Suprapubic skin (tissue), 4 donors: ENCODE data around the gene MDFIC. TPM values are rescaled to one million over a fixed set of nuclear protein-coding genes. Genes with fewer than 3 reads are reported as not detected.

ENCODE experiments used
- DNase-seq, 2 donors: peaks; one replicate each; pipeline ENCODE4 v3.0.0-alpha.2; 2019; ENCODE audit warnings: low spot score in 2 of 2
- H3K27ac ChIP-seq: fragments of 200-600 bp; sonication (generic); one replicate; pipeline ENCODE4 v1.5.1; 2019
- H3K27me3 ChIP-seq: fragments of 200-600 bp; sonication (generic); one replicate; pipeline ENCODE4 v1.5.1; 2019
- H3K36me3 ChIP-seq: fragments of 200-600 bp; sonication (generic); one replicate; pipeline ENCODE4 v1.5.1; 2019
- H3K4me1 ChIP-seq: fragments of 200-600 bp; sonication (generic); one replicate; pipeline ENCODE4 v1.5.1; 2019
- H3K4me3 ChIP-seq: fragments of 200-600 bp; sonication (generic); one replicate; pipeline ENCODE4 v1.5.1; 2019; ENCODE audit warnings: mild to moderate bottlenecking
- H3K9me3 ChIP-seq: fragments of 200-600 bp; sonication (generic); one replicate; pipeline ENCODE4 v1.5.1; 2019
- EP300 ChIP-seq: sonication (generic); formaldehyde crosslinking; IDR thresholded peaks from one replicate; pipeline ENCODE4 v1.6.1; 2017; ENCODE audit warnings: antibody characterized with exemption
- POLR2A ChIP-seq, 2 donors: fragments of 450-650 bp; IDR thresholded peaks; one replicate each; pipeline ENCODE4 v1.6.1; 2017; ENCODE audit warnings: antibody characterized with exemption in 2 of 2, mild to moderate bottlenecking in 2 of 2, moderate library complexity in 2 of 2
- POLR2AphosphoS5 ChIP-seq, 3 donors: sonication (generic); formaldehyde crosslinking; IDR thresholded peaks; one replicate each; pipeline ENCODE4 v1.6.1; 2017; ENCODE audit warnings: antibody characterized with exemption in 3 of 3
- WGBS: methylation state at CpG from one replicate; pipeline ENCODE4 v1.1.5; 2018; 5-methylcytosine and 5-hydroxymethylcytosine counted together
- total RNA-seq, 4 donors: library from RNA; depleted of rRNA; stranded (reverse); fragments of >200 nt; gene quantifications; one replicate each; pipeline ENCODE4 v1.1.0, GENCODE V29; 2016
- TF ChIP-seq, protein P1 (sequence below), 2 donors: fragments of 200-600 bp in 1 of 2; fragments of 450-650 bp in 1 of 2; sonication (generic) in 1 of 2; IDR thresholded peaks; one replicate each; pipeline ENCODE4 v1.5.1; 2016 to 2019; ENCODE audit warnings: antibody characterized with exemption in 2 of 2, mild to moderate bottlenecking in 1 of 2, moderate library complexity in 1 of 2

The MDFIC gene
- total RNA-seq, 4 donors from 2014 or later = 15.7 to 37.8 (median 28.1) TPM

DNA sequence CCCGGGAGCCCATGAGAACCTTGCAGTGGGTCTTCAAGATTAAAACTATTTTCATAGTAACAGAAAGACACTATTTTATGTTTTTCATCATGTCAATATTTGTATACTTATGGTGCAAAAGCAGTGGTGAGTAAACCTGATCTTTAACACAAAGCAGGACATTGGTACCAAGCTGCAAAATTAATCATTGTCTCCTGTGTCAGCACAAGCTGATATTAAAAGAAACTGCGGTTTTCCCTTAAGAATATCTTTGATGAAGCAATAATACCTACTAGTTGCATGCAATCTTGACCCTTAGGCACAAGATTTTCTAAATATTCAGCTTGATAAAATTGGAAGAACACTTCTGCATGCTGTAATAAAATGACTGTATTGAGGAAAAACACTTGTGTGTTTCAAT, 121.7 kb downstream of the MDFIC start:
- H3K27me3 ChIP-seq = no peaks in the 10 kb centered on the region
- TF ChIP-seq, protein P1, sequence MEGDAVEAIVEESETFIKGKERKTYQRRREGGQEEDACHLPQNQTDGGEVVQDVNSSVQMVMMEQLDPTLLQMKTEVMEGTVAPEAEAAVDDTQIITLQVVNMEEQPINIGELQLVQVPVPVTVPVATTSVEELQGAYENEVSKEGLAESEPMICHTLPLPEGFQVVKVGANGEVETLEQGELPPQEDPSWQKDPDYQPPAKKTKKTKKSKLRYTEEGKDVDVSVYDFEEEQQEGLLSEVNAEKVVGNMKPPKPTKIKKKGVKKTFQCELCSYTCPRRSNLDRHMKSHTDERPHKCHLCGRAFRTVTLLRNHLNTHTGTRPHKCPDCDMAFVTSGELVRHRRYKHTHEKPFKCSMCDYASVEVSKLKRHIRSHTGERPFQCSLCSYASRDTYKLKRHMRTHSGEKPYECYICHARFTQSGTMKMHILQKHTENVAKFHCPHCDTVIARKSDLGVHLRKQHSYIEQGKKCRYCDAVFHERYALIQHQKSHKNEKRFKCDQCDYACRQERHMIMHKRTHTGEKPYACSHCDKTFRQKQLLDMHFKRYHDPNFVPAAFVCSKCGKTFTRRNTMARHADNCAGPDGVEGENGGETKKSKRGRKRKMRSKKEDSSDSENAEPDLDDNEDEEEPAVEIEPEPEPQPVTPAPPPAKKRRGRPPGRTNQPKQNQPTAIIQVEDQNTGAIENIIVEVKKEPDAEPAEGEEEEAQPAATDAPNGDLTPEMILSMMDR (IDR thresholded peaks at IDR 0.05) = no peak
- no peak for TF ChIP-seq EP300
- TF ChIP-seq POLR2A (IDR thresholded peaks at IDR 0.05) = no peak
- TF ChIP-seq POLR2AphosphoS5 (IDR thresholded peaks at IDR 0.05) = no peak
- no peak overlapping the region for H3K27ac ChIP-seq
- H3K9me3 ChIP-seq = no peaks in the 10 kb centered on the region
- DNase-seq = no peak
- no peaks in the 10 kb centered on the region for H3K36me3 ChIP-seq
- H3K4me3 ChIP-seq = no peak overlapping the region
- no peaks in the 10 kb centered on the region for H3K4me1 ChIP-seq
- WGBS = 42% methylated on average over 2 of the region's 2 CpGs

DNA sequence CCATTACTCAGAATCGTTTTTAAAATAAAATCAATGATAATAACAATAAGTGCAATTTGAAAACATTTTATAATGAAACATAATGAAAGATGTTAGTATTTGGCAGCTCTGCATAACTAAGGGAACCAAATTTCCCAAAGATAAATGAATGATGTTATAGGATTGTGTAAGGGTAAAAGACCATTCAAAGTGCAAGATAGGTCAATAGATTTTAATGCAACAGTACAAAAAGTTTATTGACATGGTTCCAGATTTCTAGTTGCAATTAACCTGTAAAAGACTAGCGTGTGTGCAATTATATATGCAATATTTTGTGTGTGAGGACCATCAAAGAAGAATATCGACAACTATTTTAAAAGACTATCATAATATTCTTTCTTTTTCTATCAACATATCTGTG, 122.3 kb downstream of the MDFIC start:
- no peak for DNase-seq
- Histone ChIP-seq H3K9me3 (no peaks in the 10 kb centered on the region), H3K27ac (no peak overlapping the region), H3K4me1 (no peaks in the 10 kb centered on the region), H3K27me3 (no peaks in the 10 kb centered on the region), H3K4me3 (no peak overlapping the region), H3K36me3 (no peaks in the 10 kb centered on the region)
- WGBS = 67% methylated on average over 3 of the region's 3 CpGs
- no peak for TF ChIP-seq EP300

DNA sequence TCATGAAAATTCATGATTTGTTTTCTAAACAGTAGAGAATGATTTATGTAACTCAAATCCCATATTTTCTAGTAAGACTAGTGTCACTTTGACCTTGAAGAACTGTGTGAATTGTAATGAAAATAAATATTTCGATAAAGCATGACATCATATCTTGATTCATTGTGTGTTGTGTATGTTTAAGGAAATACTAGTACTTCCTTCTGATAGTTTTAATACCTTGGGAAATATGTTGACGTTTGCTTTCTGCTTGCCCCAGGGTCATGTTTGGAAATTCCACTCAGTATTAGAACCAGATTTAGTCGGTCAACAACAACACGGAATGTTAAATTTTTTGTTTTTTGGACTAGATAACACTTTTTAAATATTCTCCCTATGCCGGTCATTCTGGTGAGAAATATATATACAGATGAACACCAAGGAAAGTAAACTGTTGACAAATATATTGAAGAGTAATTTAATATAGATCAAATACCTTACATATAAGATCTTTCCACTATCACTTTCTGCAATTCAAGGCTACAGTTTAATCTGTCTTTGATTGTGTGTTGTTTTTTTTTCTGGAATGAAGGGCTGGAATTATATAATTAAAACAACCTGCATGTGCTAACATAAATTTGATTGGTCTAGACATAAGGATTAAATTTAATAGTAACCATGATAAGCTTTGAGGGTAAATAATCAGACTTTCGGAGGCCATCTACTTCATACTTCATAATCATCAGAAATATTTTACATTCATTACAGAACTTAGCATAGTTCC, 126.2 kb downstream of the MDFIC start:
- 59% methylated on average over 6 of the region's 6 CpGs for WGBS
- Histone ChIP-seq H3K4me1 (no peaks in the 10 kb centered on the region), H3K9me3 (no peaks in the 10 kb centered on the region)

DNA sequence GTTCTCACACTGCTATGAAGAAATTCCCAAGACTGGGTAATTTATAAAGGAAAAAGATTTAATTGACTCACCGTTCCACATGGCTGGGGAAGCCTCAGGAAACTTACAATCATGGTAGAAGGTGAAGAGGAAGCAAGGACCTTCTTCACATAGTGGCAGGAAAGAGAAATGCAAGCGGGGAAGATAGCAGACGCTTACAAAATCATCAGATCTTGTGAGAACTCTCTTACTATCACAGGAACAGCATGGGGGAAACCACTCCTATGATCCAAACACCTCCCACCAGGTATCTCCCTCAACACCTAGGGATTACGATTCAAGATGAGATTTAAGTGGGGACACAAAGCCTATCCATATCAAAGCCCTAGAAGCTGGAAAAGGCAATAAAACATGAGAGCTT, 130.8 kb downstream of the MDFIC start:
- Histone ChIP-seq H3K4me3 (no peak overlapping the region), H3K27me3 (no peaks in the 10 kb centered on the region), H3K36me3 (no peaks in the 10 kb centered on the region), H3K4me1 (no peaks in the 10 kb centered on the region), H3K9me3 (no peaks in the 10 kb centered on the region), H3K27ac (no peak overlapping the region)
- DNase-seq = no peak
- WGBS = 87% methylated on average over 4 of the region's 4 CpGs
- TF ChIP-seq, protein P1 (IDR thresholded peaks at IDR 0.05) = no peak
- TF ChIP-seq POLR2AphosphoS5 (IDR thresholded peaks at IDR 0.05) (no peak), POLR2A (IDR thresholded peaks at IDR 0.05) (no peak), EP300 (no peak)

More for the DNA sequence above, 126.2 kb downstream of the MDFIC start:
- no peak for DNase-seq
- Histone ChIP-seq H3K27me3 (no peaks in the 10 kb centered on the region), H3K27ac (no peak overlapping the region), H3K4me3 (no peak overlapping the region), H3K36me3 (no peaks in the 10 kb centered on the region)
- no peak for TF ChIP-seq EP300
- TF ChIP-seq POLR2A (IDR thresholded peaks at IDR 0.05) = no peak
- TF ChIP-seq POLR2AphosphoS5 (IDR thresholded peaks at IDR 0.05) = no peak
- TF ChIP-seq, protein P1 (IDR thresholded peaks at IDR 0.05) = no peak

DNA sequence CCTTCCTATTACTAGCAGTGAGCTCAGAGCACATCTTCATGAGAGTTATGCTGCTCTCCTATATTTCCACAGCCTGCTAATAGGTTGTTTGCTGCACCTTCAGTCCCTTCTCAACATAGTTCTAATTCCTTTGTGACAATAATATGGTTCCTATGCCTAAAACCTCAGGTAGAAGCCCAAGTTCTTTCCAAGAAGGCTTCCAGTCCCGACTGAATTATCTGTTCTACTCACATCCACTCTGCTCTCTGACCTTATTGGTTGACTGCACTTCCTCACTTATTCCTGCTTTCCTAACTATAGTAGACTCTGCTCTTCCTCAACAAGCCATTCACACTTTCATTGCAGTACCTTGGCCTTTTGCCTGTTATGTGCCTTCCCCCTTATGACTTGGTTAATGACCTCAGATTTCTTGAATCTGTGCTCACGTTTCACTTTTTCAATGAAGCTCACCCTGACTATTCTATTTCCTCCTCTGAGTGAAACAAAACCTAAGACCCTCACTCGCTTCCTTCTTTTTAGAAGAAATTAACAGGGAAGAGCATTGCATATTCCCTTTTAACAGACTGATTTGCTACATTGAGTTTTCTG, 132.7 kb downstream of the MDFIC start:
- DNase-seq = no peak
- no peaks in the 10 kb centered on the region for H3K36me3 ChIP-seq
- TF ChIP-seq POLR2A (IDR thresholded peaks at IDR 0.05) = no peak
- TF ChIP-seq, protein P1 (IDR thresholded peaks at IDR 0.05) = no peak
- no peak for TF ChIP-seq POLR2AphosphoS5 (IDR thresholded peaks at IDR 0.05)
- no peaks in the 10 kb centered on the region for H3K4me1 ChIP-seq
- H3K27me3 ChIP-seq = no peaks in the 10 kb centered on the region
- H3K27ac ChIP-seq = no peak overlapping the region
- WGBS = 68% methylated on average over 3 of the region's 3 CpGs
- H3K4me3 ChIP-seq = no peak overlapping the region
- H3K9me3 ChIP-seq = no peaks in the 10 kb centered on the region
